Right renal pelvis (tissue), 4 donors: Measurements from ENCODE around the gene FA2H. TPM values are rescaled to one million over a fixed set of nuclear protein-coding genes. Genes with fewer than 3 reads are reported as not detected.
A peak's percentile ranks its signal among the peaks of the same experiment; 100 is the strongest.
"Not testable (repeated sequence)": the region's sequence is repeated elsewhere in the genome, so short reads cannot be mapped to it uniquely, and the experiment has no call there.

Source experiments
- DNase-seq, 4 donors: peaks; one replicate each; pipeline ENCODE4 v3.0.0-alpha.2; 2013; ENCODE audit warnings: low read depth in 4 of 4, low spot score in 3 of 4, missing footprints in 1 of 4
- polyA plus RNA-seq, 4 donors: library from polyadenylated mRNA; unstranded; fragments of 120-200 nt; gene quantifications; one replicate each; pipeline ENCODE4 v1.2.1, GENCODE V29; 2013; ENCODE audit not compliant: insufficient read length in 4 of 4

FA2H gene
- polyA plus RNA-seq, result 1 to 10 TPM; 2.7 to 4.0 (median 3.5) TPM

DNA sequence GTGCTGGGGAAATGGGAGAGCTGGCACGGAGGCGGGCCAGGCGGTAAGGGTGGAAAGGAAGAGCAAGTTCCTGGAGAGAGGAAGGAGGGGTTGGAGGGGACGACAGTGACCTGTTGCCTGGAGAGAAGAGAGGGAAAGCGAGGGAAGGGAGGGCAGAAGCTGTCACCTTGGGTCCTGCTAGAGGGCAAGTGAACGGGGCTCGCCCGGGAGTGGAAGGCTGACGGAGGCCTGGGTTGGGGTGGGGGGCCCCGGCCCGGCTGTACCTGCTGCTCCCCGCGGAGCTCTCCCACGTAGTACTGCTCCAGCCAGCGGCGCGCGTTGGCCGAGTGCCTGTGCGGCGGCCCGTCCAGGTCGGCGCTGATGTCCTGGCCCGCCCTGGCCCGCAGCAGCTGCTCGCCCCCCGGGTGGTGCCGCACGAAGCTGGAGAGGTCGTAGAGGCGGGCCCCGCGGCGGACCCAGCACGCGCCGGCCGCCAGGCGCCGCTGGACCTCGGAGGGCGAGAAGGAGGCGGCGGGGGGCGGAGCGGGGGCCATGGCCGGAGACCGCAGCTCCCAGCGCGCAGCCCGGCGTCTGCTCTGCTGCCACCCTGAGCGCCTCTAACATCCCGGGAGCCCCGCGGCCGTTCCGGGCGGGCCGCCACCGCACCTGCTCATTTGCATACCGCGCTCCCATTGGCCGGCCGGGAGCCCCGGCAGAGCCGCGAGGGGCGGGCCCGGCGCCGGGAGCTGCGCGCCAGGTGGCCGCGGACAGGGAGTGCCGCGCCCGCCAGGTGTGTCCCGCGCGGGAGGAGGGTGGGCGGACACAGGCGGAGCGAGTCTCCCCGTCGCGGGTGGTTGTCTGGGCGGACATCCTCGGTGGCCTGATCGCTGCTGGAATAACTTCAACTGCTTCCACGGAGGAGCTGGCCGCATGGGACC lies at the start of gene FA2H:
TSS of gene FA2H (minus strand) at position 598 of the 917 bp plus-strand sequence. CDS start at position 533, 65 bp downstream.
- DNase-seq, result peak; percentile 45 to 78 (median 62)

DNA sequence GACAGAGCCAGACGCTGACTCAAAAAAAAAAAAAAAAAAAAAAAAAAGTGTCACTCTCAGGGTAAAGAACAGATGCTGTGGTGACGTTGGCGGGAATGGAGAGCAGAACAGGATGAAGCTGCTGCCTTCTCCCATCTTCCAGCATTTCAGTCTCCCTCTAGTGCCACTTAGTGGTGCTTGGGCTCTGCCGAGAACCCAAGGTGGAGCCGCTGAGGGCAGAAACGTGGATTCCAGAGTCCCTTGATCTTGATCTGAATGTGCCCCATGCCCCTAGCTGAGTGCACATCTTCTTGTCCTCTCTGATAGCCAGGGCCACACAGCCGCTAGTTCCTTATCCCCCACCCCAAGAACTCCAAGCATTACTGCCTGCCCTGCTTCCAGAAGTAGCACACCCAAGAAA lies 43.2 kb upstream of the FA2H start:
- DNase-seq, result no peak

DNA sequence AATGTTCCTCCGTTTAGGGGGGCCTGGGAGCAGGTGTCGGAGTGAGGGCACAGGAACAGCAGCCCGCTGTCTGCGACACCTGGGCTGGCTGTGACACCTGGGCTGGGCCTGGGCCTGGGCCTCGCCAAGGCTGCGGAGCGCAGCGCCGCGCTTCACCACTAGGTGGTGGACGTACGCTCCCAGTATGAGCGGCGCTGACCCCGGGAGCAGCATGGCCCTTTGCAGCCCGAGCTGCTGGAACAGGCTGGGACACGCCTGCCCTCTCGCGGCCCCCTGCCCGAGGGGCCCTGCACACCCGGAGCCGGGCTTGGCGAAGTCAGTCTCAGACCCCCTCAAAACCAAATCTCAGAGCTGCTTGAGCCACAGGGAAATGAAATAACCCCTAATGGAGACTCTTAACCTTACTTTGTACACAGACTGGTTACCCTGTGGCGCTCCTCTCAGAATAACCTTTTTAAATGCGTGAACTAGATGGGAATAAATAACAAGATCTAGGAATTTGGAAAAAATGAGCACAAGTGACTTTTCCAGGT lies 38.6 kb upstream of the FA2H start:
- peak; percentile 40 to 62 (median 56) for DNase-seq

DNA sequence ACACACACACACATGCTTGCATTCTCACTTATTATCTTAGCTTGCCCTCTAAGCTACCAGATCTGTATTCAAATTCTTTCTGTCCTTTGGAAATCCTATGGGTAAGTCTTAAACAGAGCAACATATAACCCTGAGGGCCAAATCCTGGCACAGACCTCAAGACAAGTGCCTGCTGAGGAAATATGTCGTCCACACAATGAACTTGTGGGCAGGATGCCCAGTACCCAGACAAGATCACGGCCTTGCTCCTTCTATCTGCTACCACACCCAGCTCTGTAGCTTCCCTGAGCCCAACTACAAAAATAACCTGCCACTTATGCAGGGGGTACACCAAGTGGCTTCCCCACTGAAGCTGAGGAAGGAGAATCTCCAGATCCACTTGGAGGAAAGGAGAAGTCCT lies 37.3 kb upstream of the FA2H start:
- no peak for DNase-seq

GRCh38 chr16:74811216-74811615 lies 36.6 kb upstream of the FA2H start:
- DNase-seq, result not testable (repeated sequence)

DNA sequence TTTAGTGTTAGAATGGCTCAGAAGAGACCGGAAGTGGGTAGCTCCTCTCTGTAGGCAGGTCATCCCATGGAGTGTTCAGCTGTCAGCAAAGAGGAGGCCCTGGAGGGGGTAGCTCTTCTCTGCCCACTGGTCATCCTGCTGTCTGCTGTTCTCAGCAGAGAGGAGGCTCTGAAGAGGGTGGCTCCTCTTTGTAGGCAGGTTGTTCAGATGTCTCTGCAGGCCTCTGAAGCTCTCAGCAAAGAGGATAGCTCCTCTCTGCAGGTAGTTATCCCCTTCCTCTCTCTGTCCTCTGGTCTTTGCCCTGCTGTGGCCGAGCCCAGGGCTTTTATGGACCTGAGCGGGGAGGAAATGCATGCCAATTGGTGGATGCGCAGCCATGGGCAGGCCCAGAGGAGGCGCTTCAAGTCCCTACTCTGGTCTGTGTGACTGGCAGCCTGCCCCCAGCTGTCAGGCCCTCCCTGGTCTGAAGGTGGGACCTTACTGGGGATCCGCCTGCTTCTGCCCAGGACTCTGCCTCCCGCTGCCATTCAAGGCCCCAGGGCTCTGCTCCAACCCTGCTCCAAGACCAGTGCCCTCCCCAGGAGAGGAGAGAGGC lies 32.5 kb upstream of the FA2H start:
- no peak for DNase-seq

DNA sequence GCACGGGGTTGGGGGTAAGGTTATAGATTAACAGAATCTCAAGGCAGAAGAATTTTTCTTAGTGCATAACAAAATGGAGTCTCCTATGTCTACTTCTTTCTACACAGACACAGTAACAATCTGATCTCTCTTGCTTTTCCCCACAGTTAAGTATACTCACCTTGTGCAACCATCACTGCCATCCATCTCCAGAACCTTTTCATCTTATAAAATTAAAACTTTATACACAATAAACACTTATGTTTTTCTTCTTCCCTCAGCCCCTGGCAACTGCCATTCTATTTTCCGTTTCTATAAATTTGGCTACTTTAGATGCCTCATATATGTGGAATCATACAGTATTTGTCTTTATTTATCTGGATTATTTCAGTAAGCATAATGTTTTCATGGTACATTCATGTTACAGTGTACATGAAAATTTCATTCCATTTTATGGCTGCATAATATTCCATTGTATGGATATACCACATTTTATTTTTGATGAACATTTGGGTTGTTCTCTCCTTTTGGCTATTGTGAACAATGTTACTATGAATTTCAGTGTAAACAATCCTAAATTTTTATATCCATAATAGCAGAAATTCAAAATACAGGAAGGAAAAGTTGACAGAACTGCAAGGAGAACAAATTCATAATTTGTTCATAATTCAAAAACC lies 25.7 kb upstream of the FA2H start:
- DNase-seq, result no peak

DNA sequence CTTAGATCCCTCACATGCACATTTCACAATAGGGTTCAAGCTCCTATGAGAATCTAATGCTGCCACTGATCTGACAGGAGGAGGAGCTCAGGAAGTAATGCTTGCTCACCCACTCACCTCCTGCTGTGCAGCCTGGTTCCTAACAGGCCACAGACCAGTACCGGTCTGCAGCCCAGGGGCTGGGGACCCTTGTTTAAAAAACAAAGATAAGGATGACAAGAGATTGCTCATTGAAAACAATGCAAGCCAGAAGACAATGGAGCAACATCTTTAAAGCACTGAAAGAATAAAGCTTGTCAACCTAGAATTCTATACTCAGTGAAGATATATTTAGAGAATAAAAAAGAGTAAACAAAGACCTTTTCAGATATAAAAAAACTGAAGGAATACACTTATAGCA lies 22.8 kb upstream of the FA2H start:
- DNase-seq, result no peak

GRCh38 chr16:74795104-74795503 lies 20.5 kb upstream of the FA2H start:
- DNase-seq, result no peak

GRCh38 chr16:74794668-74795067 lies 20.0 kb upstream of the FA2H start:
- DNase-seq, result no peak

DNA sequence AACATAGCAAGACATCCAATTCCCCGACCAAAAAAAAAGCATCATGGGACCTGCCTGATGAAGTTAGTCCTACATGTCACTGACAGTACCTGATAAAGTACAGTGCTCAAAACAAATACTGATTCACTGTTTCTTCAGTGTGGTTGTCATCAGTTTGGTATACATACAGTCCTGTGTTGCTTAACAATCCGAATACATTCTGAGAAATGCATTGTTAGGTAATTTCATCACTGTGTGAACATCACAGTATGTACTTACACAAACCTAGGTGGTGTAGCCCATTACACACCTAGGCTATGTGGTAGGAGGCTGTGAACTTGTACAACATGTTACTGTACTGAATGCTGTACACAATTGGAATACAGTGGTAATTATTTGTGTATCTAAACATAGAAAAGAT lies 19.0 kb upstream of the FA2H start:
- DNase-seq, result no peak

DNA sequence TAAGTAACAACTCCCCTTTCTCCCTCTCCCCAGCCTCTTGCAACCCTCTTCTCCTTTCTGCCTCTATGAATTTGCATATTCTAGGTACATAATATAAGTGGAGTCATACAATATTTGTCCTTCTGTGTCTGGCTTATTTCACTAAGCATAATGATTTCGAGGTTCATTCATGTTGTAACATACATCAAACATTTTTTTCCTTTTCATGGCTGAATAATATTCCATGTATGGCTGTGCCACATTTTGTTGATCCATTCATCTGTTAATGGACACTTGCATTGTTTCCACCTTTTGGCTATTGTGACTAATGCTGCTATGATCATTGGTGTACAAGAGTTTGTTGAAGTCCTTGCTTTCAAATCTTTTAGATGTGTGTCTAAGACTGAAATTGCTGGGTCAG lies 17.6 kb upstream of the FA2H start:
- DNase-seq, result no peak

DNA sequence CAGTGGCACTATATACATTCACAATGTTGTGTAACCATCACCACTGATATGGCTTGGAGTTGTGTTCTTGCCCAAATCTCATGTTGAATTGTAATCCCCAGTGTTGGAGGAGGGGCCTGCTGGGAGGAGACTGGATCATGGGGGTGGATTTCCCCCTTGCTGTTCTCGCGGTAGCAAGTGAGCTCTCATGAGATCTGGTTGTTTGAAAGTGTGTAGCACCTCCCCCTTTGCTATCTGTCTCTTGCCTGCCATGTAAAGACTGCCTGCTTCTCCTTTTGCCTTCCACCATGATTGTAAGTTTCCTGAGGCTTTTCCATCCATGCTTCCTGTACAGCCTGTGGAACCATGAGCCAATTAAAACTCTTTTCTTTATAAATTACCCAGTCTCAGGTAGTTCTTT lies 17.1 kb upstream of the FA2H start:
- not testable (repeated sequence) for DNase-seq

- DNase-seq, result no peak
These were observed 13.5 kb upstream of the FA2H start for GRCh38 chr16:74788108-74788507.

DNA sequence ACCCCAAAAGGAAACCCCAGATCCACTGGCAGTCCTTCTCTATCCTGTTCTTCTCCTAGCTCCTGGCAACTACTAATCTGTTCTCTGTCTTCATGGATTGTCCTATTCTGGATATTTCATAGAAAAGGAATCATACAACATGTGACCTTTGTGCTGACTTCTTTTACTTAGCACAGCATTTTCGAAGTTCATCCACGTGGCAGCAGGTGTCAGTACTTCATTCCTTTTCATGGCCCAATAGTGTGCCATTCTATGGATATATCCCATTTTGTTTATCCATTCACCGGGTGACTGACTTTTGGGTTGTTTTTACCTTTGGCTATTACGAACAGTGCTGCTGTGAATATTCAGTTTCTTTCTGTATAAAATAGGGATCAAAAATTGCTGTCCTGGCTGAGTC lies 10.4 kb upstream of the FA2H start:
- DNase-seq, result no peak

DNA sequence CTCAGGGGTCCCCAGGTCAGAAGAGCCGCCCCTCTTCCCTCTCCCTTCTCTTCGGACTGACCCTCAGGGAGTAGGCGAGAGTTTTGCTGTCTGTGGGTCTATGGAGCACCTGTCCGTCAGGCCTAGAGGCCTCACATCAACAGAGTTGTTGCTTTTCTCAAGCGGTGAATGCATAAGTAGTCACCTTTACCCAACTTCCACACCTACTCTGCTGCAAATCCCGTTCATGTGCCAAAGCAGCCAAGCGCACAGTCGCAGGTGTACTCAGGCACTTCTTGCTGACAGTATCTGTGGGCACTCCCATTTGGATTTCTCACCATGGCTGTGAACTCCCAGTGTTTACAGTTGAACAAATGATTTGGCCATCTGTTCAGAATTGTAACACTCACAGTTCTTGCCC lies 4.0 kb upstream of the FA2H start:
- DNase-seq, result no peak

DNA sequence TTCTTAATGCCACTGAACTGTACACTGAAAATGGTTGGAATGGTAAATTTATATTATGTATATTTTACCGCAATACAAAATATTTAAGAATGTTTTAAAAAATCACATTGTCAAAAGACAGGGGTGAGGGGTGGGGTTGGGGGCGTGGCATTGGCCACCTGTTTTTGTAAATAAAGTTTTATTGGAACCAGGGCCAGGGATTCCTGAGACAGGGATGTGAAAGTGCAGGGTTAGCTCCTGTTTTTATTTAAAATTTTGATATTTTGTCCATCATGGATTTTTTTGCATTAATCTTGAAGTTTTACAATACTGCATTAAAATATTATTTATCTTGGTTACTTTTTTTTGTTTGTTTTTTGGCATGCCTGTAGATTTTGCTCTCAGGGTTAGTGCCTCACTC lies 2.3 kb upstream of the FA2H start:
- no peak for DNase-seq

GRCh38 chr16:74775255-74775654 lies 635 bp upstream of the FA2H start:
- DNase-seq, result no peak

DNA sequence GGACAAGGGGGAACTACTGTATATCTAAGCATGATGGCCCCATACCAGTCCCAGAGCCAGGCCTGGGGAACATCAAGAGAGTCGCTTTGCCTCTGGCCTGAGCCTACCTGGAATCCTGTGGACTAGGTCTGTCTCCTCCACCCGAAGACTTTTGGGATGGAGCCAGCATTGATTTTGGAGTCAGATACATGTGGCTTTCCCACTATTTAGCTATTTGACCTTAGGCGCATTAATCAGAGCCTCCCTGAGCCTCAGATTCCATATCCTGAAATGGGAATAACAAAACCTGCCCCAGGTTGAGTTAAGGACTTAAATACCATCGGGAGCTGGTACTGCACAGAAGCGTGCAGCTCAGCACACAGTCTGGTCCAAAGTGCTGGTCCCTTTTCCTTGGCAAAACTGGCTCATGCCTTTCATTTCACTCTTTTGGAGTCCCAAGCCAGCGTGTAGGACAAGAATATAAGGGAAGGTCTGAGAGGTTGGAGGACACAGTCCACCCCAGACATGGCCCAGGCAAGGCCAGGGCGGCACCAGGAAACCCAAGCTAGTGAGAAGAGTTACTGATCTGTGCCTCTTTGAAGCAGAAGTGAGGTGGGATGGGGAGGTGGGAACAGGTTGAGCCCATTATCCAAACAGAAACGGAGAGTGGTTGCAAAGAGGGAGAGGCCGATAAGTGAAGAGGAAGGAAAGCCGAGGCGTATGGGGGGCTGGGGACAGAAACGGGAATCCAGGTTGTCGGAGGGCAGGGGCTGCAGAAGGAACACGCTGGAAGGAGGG lies 986 bp downstream of the FA2H start:
- DNase-seq, result no peak

- DNase-seq, result no peak
These were observed 2.8 kb downstream of the FA2H start for GRCh38 chr16:74771656-74772315.
